Upper lobe of left lung (tissue), 4 donors: ENCODE data around the gene LRRC39.
"Not testable (repeated sequence)": the region's sequence is repeated elsewhere in the genome, so short reads cannot be mapped to it uniquely, and the experiment has no call there.

ENCODE experiments used
- CTCF ChIP-seq, 6 experiments: fragments of 450-650 bp in 4 of 6; fragments of 200-600 bp in 2 of 6; sonication (generic) in 2 of 6; IDR thresholded peaks; one replicate each; pipeline ENCODE4 v1.5.1; 2016 to 2019; ENCODE audit warnings: antibody characterized with exemption in 6 of 6
- EP300 ChIP-seq, 4 donors: sonication (generic); formaldehyde crosslinking; IDR thresholded peaks; one replicate each; pipeline ENCODE4 v1.5.1; 2017; ENCODE audit warnings: antibody characterized with exemption in 4 of 4, control low read depth in 2 of 4
- POLR2A ChIP-seq, 4 donors: fragments of 450-650 bp; IDR thresholded peaks; one replicate each; pipeline ENCODE4 v1.5.1; 2016 to 2017; ENCODE audit warnings: antibody characterized with exemption in 4 of 4, mild to moderate bottlenecking in 2 of 4
- POLR2AphosphoS5 ChIP-seq, 2 donors: sonication (generic); formaldehyde crosslinking; IDR thresholded peaks; one replicate each; pipeline ENCODE4 v1.5.1; 2017; ENCODE audit warnings: antibody characterized with exemption in 2 of 2

- not testable (repeated sequence) for TF ChIP-seq POLR2AphosphoS5, CTCF, POLR2A, EP300 (IDR thresholded peaks at IDR 0.05)
These were observed 24.6 kb upstream of the LRRC39 start for GRCh38 chr1:100202703-100203102.
